GM19238 (cell line): ENCODE data around the gene HOXB8.
A peak's percentile ranks its signal among the peaks of the same experiment; 100 is the strongest.

ENCODE experiments used
- DNase-seq: peaks from one replicate; pipeline ENCODE4 v3.0.0; 2011; ENCODE audit warnings: low spot score; ENCODE audit not compliant: insufficient read length

HOXB8 gene

GRCh38 chr17:48596735-48597527, 18.2 kb downstream of the HOXB8 start:
- no peak for DNase-seq

GRCh38 chr17:48596000-48596734, 18.9 kb downstream of the HOXB8 start:
- no peak for DNase-seq

- no peak for DNase-seq
Measured at GRCh38 chr17:48595278-48595999, 19.7 kb downstream of the HOXB8 start.

- no peak for DNase-seq
Measured at GRCh38 chr17:48594538-48595277, 20.4 kb downstream of the HOXB8 start.

GRCh38 chr17:48593840-48594537, 21.1 kb downstream of the HOXB8 start:
- peak; percentile 84 for DNase-seq

- no peak for DNase-seq
Measured at GRCh38 chr17:48593126-48593829, 21.8 kb downstream of the HOXB8 start, which contains the start of gene HOXB5. Gene HOXB5, minus strand, starts transcription at chr17:48593779. Its CDS starts 97 bp downstream, at chr17:48593682.

GRCh38 chr17:48592577-48592976, 22.5 kb downstream of the HOXB8 start:
- DNase-seq, result no peak

- DNase-seq, result no peak
Measured at GRCh38 chr17:48592057-48592514, 23.0 kb downstream of the HOXB8 start.

- DNase-seq, result no peak
Measured at GRCh38 chr17:48591255-48592056, 23.6 kb downstream of the HOXB8 start.

- DNase-seq, result no peak
Measured at GRCh38 chr17:48590607-48591161, 24.4 kb downstream of the HOXB8 start.

GRCh38 chr17:48589831-48590606, 25.1 kb downstream of the HOXB8 start, which contains the start of gene HOXB3:
Gene HOXB3, minus strand, starts transcription at chr17:48590241. Its CDS starts 37,767 bp downstream, at chr17:48552474.
- no peak for DNase-seq

GRCh38 chr17:48589060-48589830, 25.8 kb downstream of the HOXB8 start:
- no peak for DNase-seq

GRCh38 chr17:48588528-48588927, 26.6 kb downstream of the HOXB8 start:
- no peak for DNase-seq

- DNase-seq, result no peak
Measured at GRCh38 chr17:48588074-48588415, 27.0 kb downstream of the HOXB8 start.

GRCh38 chr17:48587276-48588073, 27.6 kb downstream of the HOXB8 start:
- no peak for DNase-seq
